Liver (tissue), 9 donors: ENCODE data around the gene DNAJB11. TPM values are rescaled to one million over a fixed set of nuclear protein-coding genes. Genes with fewer than 3 reads are reported as not detected.

ENCODE experiments used
- DNase-seq: peaks from one replicate; pipeline ENCODE4 v3.0.0-alpha.2; 2017; ENCODE audit warnings: low spot score
- H3K27ac ChIP-seq, 2 donors: one replicate each; pipeline ENCODE4 v1.7.0; 2013; ENCODE audit warnings: inconsistent platforms in 2 of 2, low read length in 2 of 2, control low read depth in 1 of 2, low read depth in 1 of 2, mild to moderate bottlenecking in 1 of 2
- H3K27me3 ChIP-seq, 4 donors: one replicate each; pipeline versions ENCODE4 v1.6.1 to v1.7.0; 2013; ENCODE audit warnings: low read length in 3 of 4, inconsistent platforms in 1 of 4, mild to moderate bottlenecking in 1 of 4, moderate library complexity in 1 of 4; ENCODE audit not compliant: control insufficient read depth in 4 of 4, insufficient read depth in 4 of 4
- H3K36me3 ChIP-seq, 4 donors: one replicate each; pipeline versions ENCODE4 v1.6.1 to v1.7.0; 2013; ENCODE audit warnings: low read length in 3 of 4, mild to moderate bottlenecking in 3 of 4, low read depth in 1 of 4, moderate library complexity in 1 of 4; ENCODE audit not compliant: control insufficient read depth in 4 of 4, insufficient read depth in 3 of 4
- H3K4me1 ChIP-seq, 4 donors: one replicate each; pipeline versions ENCODE4 v1.6.1 to v1.7.0; 2013; ENCODE audit warnings: low read length in 3 of 4, mild to moderate bottlenecking in 3 of 4, moderate library complexity in 1 of 4; ENCODE audit not compliant: control insufficient read depth in 4 of 4, insufficient read depth in 4 of 4
- H3K4me3 ChIP-seq, 3 donors: one replicate each; pipeline versions ENCODE4 v1.6.1 to v1.7.0; 2013; ENCODE audit warnings: low read length in 3 of 3, control low read depth in 1 of 3, low read depth in 1 of 3, mild to moderate bottlenecking in 1 of 3
- H3K9ac ChIP-seq, 2 donors: one replicate each; pipeline ENCODE4 v1.7.0; 2013; ENCODE audit warnings: low read length in 2 of 2, mild to moderate bottlenecking in 2 of 2, moderate library complexity in 2 of 2, control low read depth in 1 of 2, low read depth in 1 of 2
- H3K9me3 ChIP-seq, 4 donors: one replicate each; pipeline versions ENCODE4 v1.6.1 to v1.7.0; 2013; ENCODE audit warnings: low read length in 3 of 4; ENCODE audit not compliant: control insufficient read depth in 4 of 4
- EGR1 ChIP-seq, 2 donors: IDR thresholded peaks; 2 replicates each; pipeline ENCODE4 v1.6.1; 2016 to 2018; ENCODE audit warnings: antibody characterized with exemption in 2 of 2, low read depth in 2 of 2
- FOXA1 ChIP-seq: IDR thresholded peaks from 2 replicates; pipeline ENCODE4 v1.6.1; 2016; ENCODE audit warnings: antibody characterized with exemption
- FOXA2 ChIP-seq: IDR thresholded peaks from 2 replicates; pipeline ENCODE4 v1.6.1; 2016; ENCODE audit warnings: antibody characterized with exemption
- GABPA ChIP-seq, 2 donors: IDR thresholded peaks in 1 of 2; conservative IDR thresholded peaks in 1 of 2; 2 replicates each; pipeline ENCODE4 v1.6.1; 2016; ENCODE audit warnings: antibody characterized with exemption in 2 of 2, mild to moderate bottlenecking in 1 of 2, moderate library complexity in 1 of 2
- HNF4A ChIP-seq, 2 donors: conservative IDR thresholded peaks; 2 replicates each; pipeline ENCODE4 v1.6.1; 2016; ENCODE audit warnings: antibody characterized with exemption in 2 of 2, mild to moderate bottlenecking in 2 of 2
- HNF4G ChIP-seq: IDR thresholded peaks from 2 replicates; pipeline ENCODE4 v1.6.1; 2016; ENCODE audit warnings: antibody characterized with exemption
- JUND ChIP-seq, 2 donors: IDR thresholded peaks; 2 replicates each; pipeline ENCODE4 v1.6.1; 2016; ENCODE audit warnings: antibody characterized with exemption in 2 of 2
- RAD21 ChIP-seq, 2 donors: IDR thresholded peaks; 2 replicates each; pipeline ENCODE4 v1.6.1; 2016; ENCODE audit warnings: antibody characterized with exemption in 2 of 2, mild to moderate bottlenecking in 2 of 2
- RXRA ChIP-seq, 2 donors: IDR thresholded peaks; 2 replicates each; pipeline ENCODE4 v1.6.1; 2017 to 2018; ENCODE audit warnings: antibody characterized with exemption in 2 of 2, mild to moderate bottlenecking in 1 of 2
- SP1 ChIP-seq: IDR thresholded peaks from 2 replicates; pipeline ENCODE4 v1.6.1; 2018; ENCODE audit warnings: antibody characterized with exemption, mild to moderate bottlenecking
- TAF1 ChIP-seq: conservative IDR thresholded peaks from 2 replicates; pipeline ENCODE4 v1.6.1; 2016; ENCODE audit warnings: antibody characterized with exemption, mild to moderate bottlenecking
- YY1 ChIP-seq: IDR thresholded peaks from 2 replicates; pipeline ENCODE4 v1.6.1; 2016; ENCODE audit warnings: antibody characterized with exemption, mild to moderate bottlenecking
- WGBS: extraction: QIAGEN DNeasy Blood & Tissue Kit; methylation state at CpG from one replicate; pipeline ENCODE4 v1.1.7; 2013; 5-methylcytosine and 5-hydroxymethylcytosine counted together
- polyA plus RNA-seq, 2 donors: library from polyadenylated mRNA; stranded (reverse) in 1 of 2; unstranded in 1 of 2; fragments of 200-250 nt in 1 of 2; fragments of >200 nt in 1 of 2; fragmentation: Nextera tagmentation in 1 of 2; extraction: Ambion mirVana in 1 of 2; gene quantifications; one replicate each; pipeline versions ENCODE4 v1.2.1 to v1.2.3, GENCODE V29; 2013 to 2015
- total RNA-seq, 2 donors: library from RNA; depleted of rRNA; stranded (reverse); fragments of >200 nt; gene quantifications; one replicate each; pipeline ENCODE4 v1.2.3, GENCODE V29; 2014
- TF ChIP-seq, protein P1 (sequence below): fragments of 150-350 bp; IDR thresholded peaks from 2 replicates; pipeline ENCODE4 v1.5.1; 2017; ENCODE audit warnings: improper control_type of control experiment, low read depth, low read length; ENCODE audit not compliant: missing input control
- TF ChIP-seq, protein P2 (sequence below): IDR thresholded peaks from 2 replicates; pipeline ENCODE4 v1.6.1; 2016; ENCODE audit warnings: antibody characterized with exemption
- TF ChIP-seq, protein P3 (sequence below): IDR thresholded peaks from 2 replicates; pipeline ENCODE4 v1.6.1; 2016; ENCODE audit warnings: antibody characterized with exemption
- TF ChIP-seq, protein P4 (sequence below): IDR thresholded peaks from 2 replicates; pipeline ENCODE4 v1.6.1; 2016; ENCODE audit warnings: antibody characterized with exemption, mild to moderate bottlenecking
- TF ChIP-seq, protein P5 (sequence below): IDR thresholded peaks from 2 replicates; pipeline ENCODE4 v1.6.1; 2016; ENCODE audit warnings: antibody characterized with exemption
- donor health status: healthy.
- donor health status: healthy.
- donor health status: healthy.
- donor health status: healthy.
- donor health status: healthy.

The DNAJB11 gene
- total and polyA plus RNA-seq, 4 donors: 30.2 to 101 (median 56.0) TPM

DNA sequence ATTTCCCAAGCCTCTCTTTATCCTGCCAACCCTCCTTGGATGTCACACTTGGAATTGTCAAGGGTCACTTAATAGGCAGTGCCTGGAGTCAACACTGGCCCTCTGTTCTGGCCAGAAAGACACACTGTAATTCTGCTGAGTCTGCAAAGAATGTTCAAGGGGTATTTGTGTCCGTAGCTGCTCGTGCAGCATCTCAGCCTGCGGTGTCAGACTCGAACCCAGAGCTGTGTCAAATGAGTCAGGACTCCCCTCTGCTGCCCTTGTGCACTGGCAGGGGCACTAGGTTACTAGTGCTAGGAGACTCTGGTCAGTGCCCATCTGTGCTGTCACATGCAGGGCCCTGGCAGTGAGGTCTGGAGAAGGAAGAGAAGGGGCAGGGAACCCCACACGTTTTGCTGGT lies 41.5 kb downstream of the DNAJB11 start:
- WGBS: 44% methylated on average over 5 of the region's 5 CpGs
- Histone ChIP-seq H3K27me3 (no peaks in the 10 kb centered on the region), H3K27ac (peak overlapping the region; percentile 69 to 87), H3K4me1 (peaks cover 9 to 62% (median 46%) of the 10 kb centered on the region in 4 donors), H3K9ac (peak overlapping the region in 1 of 2 donors; percentile 30), H3K36me3 (no peaks in the 10 kb centered on the region), H3K4me3 (no peak overlapping the region), H3K9me3 (no peaks in the 10 kb centered on the region)
- no peak for DNase-seq
- TF ChIP-seq JUND (IDR thresholded peaks at IDR 0.05) (no peak), HNF4G (no peak), HNF4A (conservative IDR thresholded peaks at IDR 0.05) (no peak), RAD21 (IDR thresholded peaks at IDR 0.05) (no peak), FOXA1 (no peak), GABPA (IDR thresholded peaks at IDR 0.05 in 1 of 2, conservative IDR thresholded peaks at IDR 0.05 in 1 of 2) (no peak), TAF1 (no peak), RXRA (IDR thresholded peaks at IDR 0.05) (no peak), SP1 (no peak), YY1 (no peak), EGR1 (IDR thresholded peaks at IDR 0.05; ENCODE audit: low read depth in 2 of 2) (no peak), FOXA2 (no peak)
- TF ChIP-seq, protein P1, sequence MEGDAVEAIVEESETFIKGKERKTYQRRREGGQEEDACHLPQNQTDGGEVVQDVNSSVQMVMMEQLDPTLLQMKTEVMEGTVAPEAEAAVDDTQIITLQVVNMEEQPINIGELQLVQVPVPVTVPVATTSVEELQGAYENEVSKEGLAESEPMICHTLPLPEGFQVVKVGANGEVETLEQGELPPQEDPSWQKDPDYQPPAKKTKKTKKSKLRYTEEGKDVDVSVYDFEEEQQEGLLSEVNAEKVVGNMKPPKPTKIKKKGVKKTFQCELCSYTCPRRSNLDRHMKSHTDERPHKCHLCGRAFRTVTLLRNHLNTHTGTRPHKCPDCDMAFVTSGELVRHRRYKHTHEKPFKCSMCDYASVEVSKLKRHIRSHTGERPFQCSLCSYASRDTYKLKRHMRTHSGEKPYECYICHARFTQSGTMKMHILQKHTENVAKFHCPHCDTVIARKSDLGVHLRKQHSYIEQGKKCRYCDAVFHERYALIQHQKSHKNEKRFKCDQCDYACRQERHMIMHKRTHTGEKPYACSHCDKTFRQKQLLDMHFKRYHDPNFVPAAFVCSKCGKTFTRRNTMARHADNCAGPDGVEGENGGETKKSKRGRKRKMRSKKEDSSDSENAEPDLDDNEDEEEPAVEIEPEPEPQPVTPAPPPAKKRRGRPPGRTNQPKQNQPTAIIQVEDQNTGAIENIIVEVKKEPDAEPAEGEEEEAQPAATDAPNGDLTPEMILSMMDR: no peak
- TF ChIP-seq, protein P2, sequence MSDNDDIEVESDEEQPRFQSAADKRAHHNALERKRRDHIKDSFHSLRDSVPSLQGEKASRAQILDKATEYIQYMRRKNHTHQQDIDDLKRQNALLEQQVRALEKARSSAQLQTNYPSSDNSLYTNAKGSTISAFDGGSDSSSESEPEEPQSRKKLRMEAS: no peak
- TF ChIP-seq, protein P3, sequence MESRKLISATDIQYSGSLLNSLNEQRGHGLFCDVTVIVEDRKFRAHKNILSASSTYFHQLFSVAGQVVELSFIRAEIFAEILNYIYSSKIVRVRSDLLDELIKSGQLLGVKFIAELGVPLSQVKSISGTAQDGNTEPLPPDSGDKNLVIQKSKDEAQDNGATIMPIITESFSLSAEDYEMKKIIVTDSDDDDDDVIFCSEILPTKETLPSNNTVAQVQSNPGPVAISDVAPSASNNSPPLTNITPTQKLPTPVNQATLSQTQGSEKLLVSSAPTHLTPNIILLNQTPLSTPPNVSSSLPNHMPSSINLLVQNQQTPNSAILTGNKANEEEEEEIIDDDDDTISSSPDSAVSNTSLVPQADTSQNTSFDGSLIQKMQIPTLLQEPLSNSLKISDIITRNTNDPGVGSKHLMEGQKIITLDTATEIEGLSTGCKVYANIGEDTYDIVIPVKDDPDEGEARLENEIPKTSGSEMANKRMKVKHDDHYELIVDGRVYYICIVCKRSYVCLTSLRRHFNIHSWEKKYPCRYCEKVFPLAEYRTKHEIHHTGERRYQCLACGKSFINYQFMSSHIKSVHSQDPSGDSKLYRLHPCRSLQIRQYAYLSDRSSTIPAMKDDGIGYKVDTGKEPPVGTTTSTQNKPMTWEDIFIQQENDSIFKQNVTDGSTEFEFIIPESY: no peak
- TF ChIP-seq, protein P4, sequence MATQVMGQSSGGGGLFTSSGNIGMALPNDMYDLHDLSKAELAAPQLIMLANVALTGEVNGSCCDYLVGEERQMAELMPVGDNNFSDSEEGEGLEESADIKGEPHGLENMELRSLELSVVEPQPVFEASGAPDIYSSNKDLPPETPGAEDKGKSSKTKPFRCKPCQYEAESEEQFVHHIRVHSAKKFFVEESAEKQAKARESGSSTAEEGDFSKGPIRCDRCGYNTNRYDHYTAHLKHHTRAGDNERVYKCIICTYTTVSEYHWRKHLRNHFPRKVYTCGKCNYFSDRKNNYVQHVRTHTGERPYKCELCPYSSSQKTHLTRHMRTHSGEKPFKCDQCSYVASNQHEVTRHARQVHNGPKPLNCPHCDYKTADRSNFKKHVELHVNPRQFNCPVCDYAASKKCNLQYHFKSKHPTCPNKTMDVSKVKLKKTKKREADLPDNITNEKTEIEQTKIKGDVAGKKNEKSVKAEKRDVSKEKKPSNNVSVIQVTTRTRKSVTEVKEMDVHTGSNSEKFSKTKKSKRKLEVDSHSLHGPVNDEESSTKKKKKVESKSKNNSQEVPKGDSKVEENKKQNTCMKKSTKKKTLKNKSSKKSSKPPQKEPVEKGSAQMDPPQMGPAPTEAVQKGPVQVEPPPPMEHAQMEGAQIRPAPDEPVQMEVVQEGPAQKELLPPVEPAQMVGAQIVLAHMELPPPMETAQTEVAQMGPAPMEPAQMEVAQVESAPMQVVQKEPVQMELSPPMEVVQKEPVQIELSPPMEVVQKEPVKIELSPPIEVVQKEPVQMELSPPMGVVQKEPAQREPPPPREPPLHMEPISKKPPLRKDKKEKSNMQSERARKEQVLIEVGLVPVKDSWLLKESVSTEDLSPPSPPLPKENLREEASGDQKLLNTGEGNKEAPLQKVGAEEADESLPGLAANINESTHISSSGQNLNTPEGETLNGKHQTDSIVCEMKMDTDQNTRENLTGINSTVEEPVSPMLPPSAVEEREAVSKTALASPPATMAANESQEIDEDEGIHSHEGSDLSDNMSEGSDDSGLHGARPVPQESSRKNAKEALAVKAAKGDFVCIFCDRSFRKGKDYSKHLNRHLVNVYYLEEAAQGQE: no peak
- TF ChIP-seq, protein P5, sequence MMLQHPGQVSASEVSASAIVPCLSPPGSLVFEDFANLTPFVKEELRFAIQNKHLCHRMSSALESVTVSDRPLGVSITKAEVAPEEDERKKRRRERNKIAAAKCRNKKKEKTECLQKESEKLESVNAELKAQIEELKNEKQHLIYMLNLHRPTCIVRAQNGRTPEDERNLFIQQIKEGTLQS: no peak
